CD14-positive monocyte (primary cell): ENCODE results near the gene ZP2. TPM values are rescaled to one million over a fixed set of nuclear protein-coding genes. Genes with fewer than 3 reads are reported as not detected.
A peak's percentile ranks its signal among the peaks of the same experiment; 100 is the strongest.
"Not testable (repeated sequence)": the region's sequence is repeated elsewhere in the genome, so short reads cannot be mapped to it uniquely, and the experiment has no call there.

ENCODE experiments used
- DNase-seq, 3 donors: peaks; one replicate each; pipeline ENCODE4 v3.0.0-alpha.2; 2011 to 2022
- H2AFZ ChIP-seq: 2 replicates; pipeline ENCODE4 v1.6.0; 2012; ENCODE audit warnings: mild to moderate bottlenecking, low read depth, low read length, inconsistent platforms; ENCODE audit not compliant: insufficient read depth, poor library complexity, severe bottlenecking
- H3K27ac ChIP-seq, 2 donors: 1 replicate in 1 of 2; 2 replicates in 1 of 2; pipeline ENCODE4 v1.5.1; 2012 to 2013; ENCODE audit warnings: low read length in 2 of 2, control low read depth in 1 of 2, inconsistent platforms in 1 of 2, low read depth in 1 of 2, mild to moderate bottlenecking in 1 of 2
- H3K27me3 ChIP-seq, 2 donors: one replicate each; pipeline versions ENCODE4 v1.6.0 to v1.6.1; 2011 to 2013; ENCODE audit warnings: low read length in 2 of 2; ENCODE audit not compliant: control insufficient read depth in 2 of 2, insufficient read depth in 2 of 2
- H3K36me3 ChIP-seq, 2 donors: replicated peaks in 1 of 2; 1 replicate in 1 of 2; 2 replicates in 1 of 2; pipeline versions ENCODE4 v1.5.1 to v1.6.1; 2012 to 2013; ENCODE audit warnings: low read length in 2 of 2, control low read depth in 1 of 2, inconsistent platforms in 1 of 2, mild to moderate bottlenecking in 1 of 2; ENCODE audit not compliant: insufficient read depth in 2 of 2, control insufficient read depth in 1 of 2
- H3K4me1 ChIP-seq, 2 donors: 1 replicate in 1 of 2; 2 replicates in 1 of 2; pipeline versions ENCODE4 v1.5.1 to v1.6.1; 2012 to 2013; ENCODE audit warnings: low read length in 2 of 2, control low read depth in 1 of 2, inconsistent platforms in 1 of 2, mild to moderate bottlenecking in 1 of 2, moderate library complexity in 1 of 2; ENCODE audit not compliant: insufficient read depth in 2 of 2, control insufficient read depth in 1 of 2
- H3K4me2 ChIP-seq: replicated peaks from 2 replicates; pipeline ENCODE3; 2012; ENCODE audit warnings: low read length, moderate library complexity, mild to moderate bottlenecking; ENCODE audit not compliant: poor library complexity, severe bottlenecking; ENCODE audit errors: extremely low read depth
- H3K4me3 ChIP-seq, 3 experiments: fragments of 200-600 bp in 1 of 3; sonication (generic) in 1 of 3; replicated peaks in 1 of 3; 1 replicate in 2 of 3; 2 replicates in 1 of 3; pipeline ENCODE4 v1.5.1; 2011 to 2013; ENCODE audit warnings: low read length in 3 of 3, mild to moderate bottlenecking in 3 of 3, control low read depth in 2 of 3, low read depth in 2 of 3, inconsistent platforms in 1 of 3, moderate library complexity in 1 of 3
- H3K79me2 ChIP-seq: 2 replicates; pipeline ENCODE4 v1.6.0; 2012; ENCODE audit warnings: mild to moderate bottlenecking, control low read depth, inconsistent platforms, low read length, moderate library complexity; ENCODE audit not compliant: insufficient read depth
- H3K9ac ChIP-seq: 2 replicates; pipeline ENCODE4 v1.6.0; 2017; ENCODE audit warnings: low read length, mild to moderate bottlenecking; ENCODE audit not compliant: insufficient read depth, poor library complexity, severe bottlenecking
- H3K9me3 ChIP-seq, 2 donors: replicated peaks in 1 of 2; 1 replicate in 1 of 2; 2 replicates in 1 of 2; pipeline versions ENCODE4 v1.5.1 to v1.6.1; 2012 to 2013; ENCODE audit warnings: low read length in 2 of 2, control low read depth in 1 of 2; ENCODE audit not compliant: control insufficient read depth in 1 of 2, insufficient read depth in 1 of 2
- H4K20me1 ChIP-seq: 2 replicates; pipeline ENCODE4 v1.6.0; 2012; ENCODE audit warnings: mild to moderate bottlenecking, low read length, control low read depth, moderate library complexity; ENCODE audit not compliant: insufficient read depth
- H3K27ac Mint-ChIP-seq, 7 donors: one replicate each; pipeline ENCODE4 v1.8.0; 2020; ENCODE audit warnings: mild to moderate bottlenecking in 7 of 7, mixed read lengths in 7 of 7, moderate library complexity in 6 of 7, inconsistent platforms in 2 of 7
- H3K27me3 Mint-ChIP-seq, 3 donors: one replicate each; pipeline ENCODE4 v1.8.0; 2021 to 2022; ENCODE audit warnings: low read depth in 3 of 3, mild to moderate bottlenecking in 3 of 3, mixed read lengths in 3 of 3, moderate library complexity in 3 of 3, inconsistent platforms in 1 of 3
- H3K36me3 Mint-ChIP-seq, 2 donors: one replicate each; pipeline ENCODE4 v1.8.0; 2020; ENCODE audit warnings: mixed read lengths in 2 of 2, inconsistent platforms in 1 of 2, mild to moderate bottlenecking in 1 of 2
- H3K4me1 Mint-ChIP-seq: one replicate; pipeline ENCODE4 v1.8.0; 2020; ENCODE audit warnings: mild to moderate bottlenecking, mixed read lengths
- H3K4me3 Mint-ChIP-seq, 2 donors: one replicate each; pipeline ENCODE4 v1.8.0; 2020; ENCODE audit warnings: mild to moderate bottlenecking in 2 of 2, mixed read lengths in 2 of 2, moderate library complexity in 1 of 2
- H3K9me3 Mint-ChIP-seq, 7 donors: one replicate each; pipeline ENCODE4 v1.8.0; 2020 to 2022; ENCODE audit warnings: mixed read lengths in 7 of 7, mild to moderate bottlenecking in 6 of 7, moderate library complexity in 6 of 7, inconsistent platforms in 2 of 7
- CTCF ChIP-seq: fragments of 200-600 bp; IDR thresholded peaks from one replicate; pipeline ENCODE4 v1.8.0; 2022; ENCODE audit warnings: antibody characterized with exemption, mild to moderate bottlenecking
- WGBS: methylation state at CpG from one replicate; pipeline ENCODE4 v1.1.5; 2013; ENCODE audit warnings: missing lambda C conversion rate; ENCODE audit not compliant: insufficient coverage; 5-methylcytosine and 5-hydroxymethylcytosine counted together
- intact Hi-C, 2 donors: fragments of 100-400 bp; cut with micrococcal nuclease; formaldehyde crosslinking; loops; one replicate each; pipeline versions ENCODE4 v1.15.0 to v1.15.1; 2023
- polyA plus RNA-seq, 3 donors: library from polyadenylated mRNA; depleted of rRNA in 1 of 3; unstranded in 2 of 3; stranded (reverse) in 1 of 3; fragments of 300-500 nt in 2 of 3; fragments of >200 nt in 1 of 3; fragmentation: Illumina TruSeq in 2 of 3; gene quantifications; 1 replicate in 2 of 3; 2 replicates in 1 of 3; pipeline ENCODE4 v1.2.3, GENCODE V29; 2012 to 2021

ZP2 gene
- polyA plus RNA-seq, 3 donors = not detected

GRCh38 chr16:21152160-21153030, 59.0 kb downstream of the ZP2 start:
- H3K79me2 ChIP-seq, H3K4me2 ChIP-seq, H3K9me3 ChIP-seq, H3K36me3 ChIP-seq, H3K4me3 ChIP-seq, intact Hi-C loops, H3K4me1 ChIP-seq, H3K9ac ChIP-seq, H3K4me1 Mint-ChIP-seq, H3K9me3 Mint-ChIP-seq, H3K27ac ChIP-seq, H2AFZ ChIP-seq, DNase-seq, H4K20me1 ChIP-seq, H3K36me3 Mint-ChIP-seq, H3K27me3 ChIP-seq, H3K4me3 Mint-ChIP-seq: not testable (repeated sequence)
- Mint-ChIP-seq H3K27me3 (peaks cover 2 to 15% (median 5%) of the 10 kb centered on the region in 3 donors), H3K27ac (peak overlapping the region in 1 of 7 donors; percentile 13)
- WGBS = 92% methylated on average over 36 of the region's 51 CpGs

- no peaks in the 10 kb centered on the region for H3K27me3 ChIP-seq
- intact Hi-C loops = no loop called here
- no peak for DNase-seq
- H3K27ac ChIP-seq = no peak within 1 kb of the TSS
- WGBS = 3% methylated on average over 5 of the region's 8 CpGs
- H3K79me2 ChIP-seq = no peaks in the 10 kb centered on the region
- H3K4me1 ChIP-seq = no peaks in the 10 kb centered on the region
- H3K36me3 Mint-ChIP-seq = no peaks in the 10 kb centered on the region
- peak within 1 kb of the TSS in 1 of 2 donors; percentile 39 for H3K4me3 Mint-ChIP-seq
- peaks cover 0 to 3% (median 0%) of the 10 kb centered on the region in 7 donors for H3K9me3 Mint-ChIP-seq
- TF ChIP-seq CTCF = no peak
- H3K9me3 ChIP-seq = no peaks in the 10 kb centered on the region
- no peak within 1 kb of the TSS for H3K27ac Mint-ChIP-seq
- H3K36me3 ChIP-seq = no peaks in the 10 kb centered on the region
- peaks cover 5% of the 10 kb centered on the region for H3K4me1 Mint-ChIP-seq
- H2AFZ ChIP-seq = no peak within 1 kb of the TSS
- H3K27me3 Mint-ChIP-seq = peaks cover 5 to 19% (median 5%) of the 10 kb centered on the region in 3 donors
- no peaks in the 10 kb centered on the region for H4K20me1 ChIP-seq
- no peak within 1 kb of the TSS for H3K9ac ChIP-seq
- no peak within 1 kb of the TSS for H3K4me2 ChIP-seq
- H3K4me3 ChIP-seq = no peak within 1 kb of the TSS
Observed at GRCh38 chr16:21150375-21151001, 60.9 kb downstream of the ZP2 start, which contains the start of gene DNAH3. Gene DNAH3, minus strand, starts transcription at chr16:21150846. Its CDS starts 527 bp downstream, at chr16:21150319.

Other genes with a start within 250 kb of the ZP2 start
- gene DNAH3, start 60.7 kb downstream of the ZP2 start, polyA plus RNA-seq = not detected
- gene LDAF1, start 52.9 kb downstream of the ZP2 start, polyA plus RNA-seq = 10 to 100 TPM; 10.1 to 24.3 (median 17.9) TPM
- gene ANKS4B, start 22.1 kb upstream of the ZP2 start, polyA plus RNA-seq = not detected
- gene CRYM, start 66.7 kb upstream of the ZP2 start, polyA plus RNA-seq = not detected